C4-2B (cell line): Measurements from ENCODE around the gene PLA2G15.

Experiments
- ZFX ChIP-seq: fragments of 450-650 bp; IDR thresholded peaks from 2 replicates; pipeline ENCODE4 v1.6.1; 2017
- TF ChIP-seq, protein P1 (sequence below): fragments of 450-650 bp; conservative IDR thresholded peaks from 2 replicates; pipeline ENCODE4 v1.5.1; 2017; ENCODE audit warnings: mild to moderate bottlenecking

DNA sequence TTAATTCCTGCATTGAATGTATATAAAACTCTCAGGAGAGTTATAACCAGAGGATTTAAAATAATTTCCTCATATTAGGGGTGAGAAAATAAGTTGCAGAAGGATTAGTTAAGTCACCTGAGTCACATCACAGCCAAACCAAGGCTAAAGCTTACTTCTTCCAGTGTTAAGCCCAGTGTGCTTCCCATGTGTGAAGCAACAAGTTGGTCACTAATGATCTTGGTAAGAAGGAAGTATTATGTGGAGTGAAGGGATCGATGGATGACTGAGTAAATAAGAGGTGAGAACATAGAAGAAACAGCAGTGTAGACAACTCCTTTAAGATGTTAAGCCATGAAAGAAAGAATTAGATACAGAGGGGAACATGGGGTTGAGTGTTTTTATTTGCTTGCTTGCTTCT, 29.9 kb upstream of the PLA2G15 start:
- TF ChIP-seq, protein P1, sequence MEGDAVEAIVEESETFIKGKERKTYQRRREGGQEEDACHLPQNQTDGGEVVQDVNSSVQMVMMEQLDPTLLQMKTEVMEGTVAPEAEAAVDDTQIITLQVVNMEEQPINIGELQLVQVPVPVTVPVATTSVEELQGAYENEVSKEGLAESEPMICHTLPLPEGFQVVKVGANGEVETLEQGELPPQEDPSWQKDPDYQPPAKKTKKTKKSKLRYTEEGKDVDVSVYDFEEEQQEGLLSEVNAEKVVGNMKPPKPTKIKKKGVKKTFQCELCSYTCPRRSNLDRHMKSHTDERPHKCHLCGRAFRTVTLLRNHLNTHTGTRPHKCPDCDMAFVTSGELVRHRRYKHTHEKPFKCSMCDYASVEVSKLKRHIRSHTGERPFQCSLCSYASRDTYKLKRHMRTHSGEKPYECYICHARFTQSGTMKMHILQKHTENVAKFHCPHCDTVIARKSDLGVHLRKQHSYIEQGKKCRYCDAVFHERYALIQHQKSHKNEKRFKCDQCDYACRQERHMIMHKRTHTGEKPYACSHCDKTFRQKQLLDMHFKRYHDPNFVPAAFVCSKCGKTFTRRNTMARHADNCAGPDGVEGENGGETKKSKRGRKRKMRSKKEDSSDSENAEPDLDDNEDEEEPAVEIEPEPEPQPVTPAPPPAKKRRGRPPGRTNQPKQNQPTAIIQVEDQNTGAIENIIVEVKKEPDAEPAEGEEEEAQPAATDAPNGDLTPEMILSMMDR, result no peak
- TF ChIP-seq ZFX, result no peak
